ENCODE results near the gene MAGEF1. TPM values are rescaled to one million over a fixed set of nuclear protein-coding genes. Genes with fewer than 3 reads are reported as not detected.
A peak's percentile ranks its signal among the peaks of the same experiment; 100 is the strongest.

The MAGEF1 gene
- total RNA-seq, 1 donor from 2014 or later, result 29.4 TPM

- peak; percentile 49 for DNase-seq (ENCODE audit: low spot score)
Measured at GRCh38 chr3:184725176-184725719, 13.4 kb upstream of the MAGEF1 start.

DNA sequence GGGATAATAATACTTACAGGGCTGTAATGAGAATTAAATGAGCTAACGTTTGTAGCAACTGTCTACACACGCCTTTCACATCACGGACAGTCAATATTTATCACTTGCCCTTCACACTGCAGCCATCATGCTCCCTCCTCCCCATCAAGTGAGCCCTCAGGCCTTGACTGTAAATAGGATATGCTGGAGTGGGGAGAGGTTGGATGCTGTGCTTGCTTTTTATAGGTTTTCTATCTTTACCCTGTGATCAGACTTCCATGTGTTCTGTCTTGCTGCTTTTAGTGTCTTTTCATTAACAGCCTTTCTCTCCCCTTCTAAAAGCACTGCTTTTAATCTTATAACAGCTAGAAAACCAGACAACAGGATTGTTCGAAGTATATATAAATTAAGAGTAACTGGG, 12.8 kb upstream of the MAGEF1 start:
- DNase-seq (ENCODE audit: low spot score), result no peak

GRCh38 chr3:184719709-184720108, 7.8 kb upstream of the MAGEF1 start:
- DNase-seq (ENCODE audit: low spot score), result no peak

- DNase-seq (ENCODE audit: low spot score), result no peak
Measured at GRCh38 chr3:184718431-184718830, 6.6 kb upstream of the MAGEF1 start.

- DNase-seq (ENCODE audit: low spot score), result peak; percentile 75
Measured at GRCh38 chr3:184717399-184717983, 5.6 kb upstream of the MAGEF1 start.

DNA sequence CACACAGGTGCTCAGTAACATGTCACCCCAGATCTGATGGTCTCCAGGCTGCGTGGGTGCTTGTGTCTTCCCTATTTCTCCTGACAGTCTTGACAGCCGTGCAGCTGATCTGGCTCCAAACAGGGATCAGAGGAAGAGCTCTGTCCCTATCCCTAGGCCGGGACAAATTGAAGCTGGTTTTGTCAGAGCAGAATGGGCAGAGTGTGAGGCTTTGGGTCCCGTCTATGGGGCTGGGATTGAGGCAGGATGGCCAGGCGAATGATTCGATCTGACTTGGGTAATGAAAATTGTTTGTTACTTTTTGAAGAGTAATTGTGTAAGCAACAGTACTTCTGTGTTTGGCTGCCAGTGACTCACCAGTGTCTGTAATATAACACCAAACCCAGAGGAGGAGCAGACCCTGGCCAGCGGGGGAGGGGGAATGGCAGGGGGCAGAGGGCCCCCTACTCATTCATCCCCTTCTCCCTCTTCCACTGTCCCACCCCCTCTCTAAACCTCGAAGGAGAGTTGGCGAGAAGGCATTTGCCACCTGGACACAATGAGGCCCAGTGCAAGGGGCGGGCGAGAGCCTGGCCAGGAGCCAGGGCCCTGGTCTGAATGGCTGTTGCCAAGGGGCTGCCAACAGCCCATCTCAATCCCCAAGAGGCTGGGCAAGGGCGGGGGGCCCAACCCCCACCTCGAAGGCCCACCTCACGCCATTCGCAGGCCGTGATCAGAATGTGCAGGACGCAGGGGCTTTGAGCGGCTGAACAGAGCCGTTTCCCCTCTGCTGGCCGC, 4.9 kb upstream of the MAGEF1 start:
- DNase-seq (ENCODE audit: low spot score), result peak; percentile 87

DNA sequence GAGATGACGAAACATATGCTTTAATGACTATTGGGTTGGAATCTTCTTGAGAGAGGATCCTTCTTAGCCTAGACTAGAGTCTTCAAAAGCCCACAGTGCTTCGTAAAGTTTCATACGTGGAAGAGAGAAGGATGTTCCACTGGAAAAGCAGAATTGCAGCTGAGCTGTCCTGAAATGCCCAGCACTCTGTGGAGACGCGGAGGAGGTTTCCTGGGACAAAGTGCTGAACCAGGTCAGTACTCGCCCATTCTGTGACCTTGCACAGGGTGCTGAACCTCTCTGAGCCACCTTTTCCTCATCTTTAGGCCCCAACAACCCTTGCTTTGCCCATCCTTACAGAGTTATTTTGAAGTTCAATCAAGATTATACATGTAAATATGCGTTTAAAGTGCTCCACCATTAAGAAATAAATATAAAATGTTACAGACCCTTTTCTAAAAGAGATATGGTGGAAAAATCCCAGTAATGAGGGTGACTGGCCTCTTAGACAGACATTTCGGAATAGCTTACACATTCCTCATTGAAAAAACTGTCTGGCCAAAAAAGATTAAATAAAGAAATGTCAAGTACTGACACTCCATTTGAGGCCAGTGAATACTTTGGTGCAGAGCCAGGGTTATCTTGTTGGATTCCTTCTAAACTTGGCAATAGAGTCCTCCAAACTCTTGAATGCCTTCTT, 4.2 kb upstream of the MAGEF1 start:
- DNase-seq (ENCODE audit: low spot score), result no peak

DNA sequence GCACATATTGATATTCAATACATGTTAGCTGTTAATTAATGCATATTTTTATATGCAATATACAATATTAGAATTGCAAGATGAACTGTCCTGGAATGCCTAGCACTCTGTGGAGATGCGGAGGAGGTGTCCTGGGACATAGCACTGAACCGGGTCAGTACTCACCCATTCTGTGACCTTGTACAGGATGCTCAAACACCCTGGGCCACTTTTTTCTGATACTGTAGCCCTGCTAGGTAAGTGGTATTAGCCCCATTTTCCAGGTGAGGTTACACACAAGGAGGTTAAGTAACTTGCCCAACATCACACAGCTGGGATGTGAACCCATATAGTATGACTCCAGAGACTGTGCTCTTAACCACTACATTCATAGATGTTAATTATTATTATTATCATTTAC, 1.7 kb upstream of the MAGEF1 start:
- no peak for DNase-seq (ENCODE audit: low spot score)

- DNase-seq (ENCODE audit: low spot score), result no peak
Measured at GRCh38 chr3:184713040-184713355, 1.1 kb upstream of the MAGEF1 start.

DNA sequence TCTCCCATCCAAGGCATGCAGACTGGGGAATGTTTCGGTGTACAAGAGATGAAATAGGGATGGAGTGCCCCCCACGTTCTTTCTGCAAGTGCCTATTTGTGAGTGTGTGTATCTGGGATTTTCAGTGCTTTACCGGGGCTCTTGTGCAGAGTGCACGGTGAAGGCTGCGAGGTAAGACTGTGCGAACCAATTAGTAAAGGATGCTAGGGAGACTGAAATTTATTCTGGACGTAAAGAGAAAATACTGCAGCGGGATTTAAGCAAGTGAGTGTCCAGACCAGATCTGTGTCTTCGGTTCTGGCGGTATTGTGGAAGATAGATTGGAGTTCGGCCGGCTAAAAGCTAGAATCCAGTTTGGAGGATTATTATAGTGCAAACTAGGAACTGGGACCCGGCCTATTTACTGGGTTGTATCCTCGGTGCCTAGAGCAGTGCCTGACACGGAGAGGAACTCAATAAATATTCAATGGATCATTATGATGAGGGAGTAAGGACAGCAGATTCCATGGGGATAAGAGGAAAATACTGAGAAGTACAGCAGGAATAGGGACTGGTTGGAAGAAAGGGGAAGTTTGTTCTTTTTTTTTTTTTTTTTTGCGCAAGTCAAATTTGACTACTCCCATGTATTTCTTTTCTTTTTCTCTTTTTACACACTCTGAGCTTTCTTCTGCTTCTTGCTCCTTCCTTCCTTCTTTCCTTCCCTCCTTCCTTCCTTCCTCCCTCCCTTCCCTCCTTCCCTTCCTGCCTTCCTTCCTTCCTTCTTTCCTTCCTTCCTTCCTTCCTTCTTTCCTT, 580 bp upstream of the MAGEF1 start:
- no peak for DNase-seq (ENCODE audit: low spot score)

DNA sequence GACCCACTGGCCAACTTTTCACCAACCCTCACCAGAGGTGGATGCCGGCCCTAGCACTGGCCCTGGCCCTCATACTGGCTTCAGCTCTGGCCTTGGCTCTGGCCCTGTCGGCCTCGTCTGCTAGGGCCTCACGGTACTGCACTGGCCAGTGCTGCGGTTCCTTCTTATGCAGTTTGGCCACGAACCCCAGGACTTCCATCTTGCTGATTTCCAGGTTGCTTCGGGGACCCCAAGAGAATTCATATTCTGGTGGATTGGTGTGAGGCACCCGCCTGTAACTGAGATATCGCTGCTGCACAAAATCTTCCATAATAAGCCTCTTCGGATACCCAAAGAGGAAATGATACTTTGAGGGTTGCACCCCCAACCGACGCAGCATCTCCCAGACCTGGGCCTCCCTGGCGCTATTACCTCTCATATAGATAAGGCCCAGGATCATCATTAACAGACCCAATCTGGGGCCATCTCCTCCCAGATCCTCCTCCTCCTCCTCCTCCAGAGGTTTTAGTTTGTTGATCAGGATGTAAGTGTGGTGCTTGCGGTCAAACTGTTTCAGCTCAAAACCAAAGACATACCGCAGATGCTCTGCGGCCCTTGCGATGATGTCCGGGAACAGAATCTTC, 883 bp downstream of the MAGEF1 start:
- DNase-seq (ENCODE audit: low spot score), result no peak

GRCh38 chr3:184703657-184704056, 8.2 kb downstream of the MAGEF1 start:
- no peak for DNase-seq (ENCODE audit: low spot score)

DNA sequence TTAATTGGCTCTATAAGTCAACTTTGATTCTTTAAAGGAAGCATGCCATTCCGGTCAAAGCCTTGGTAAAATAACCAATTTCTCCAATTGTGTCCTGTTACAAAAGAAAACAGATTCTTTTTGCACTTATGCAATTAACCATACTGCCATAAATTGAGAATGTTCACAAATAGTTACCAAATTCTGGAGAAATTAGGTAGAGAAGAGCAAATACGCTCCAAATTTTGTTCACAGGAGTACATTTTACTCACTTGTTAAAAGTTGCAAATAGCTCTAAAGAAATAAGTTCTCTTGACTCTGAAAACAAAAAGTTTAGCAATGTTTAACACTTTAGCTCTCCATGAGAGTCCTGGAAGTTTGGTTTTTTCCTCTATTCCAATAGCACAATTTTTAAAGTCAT, 11.1 kb downstream of the MAGEF1 start:
- DNase-seq (ENCODE audit: low spot score), result no peak

GRCh38 chr3:184697845-184698244, 14.0 kb downstream of the MAGEF1 start:
- no peak for DNase-seq (ENCODE audit: low spot score)

DNA sequence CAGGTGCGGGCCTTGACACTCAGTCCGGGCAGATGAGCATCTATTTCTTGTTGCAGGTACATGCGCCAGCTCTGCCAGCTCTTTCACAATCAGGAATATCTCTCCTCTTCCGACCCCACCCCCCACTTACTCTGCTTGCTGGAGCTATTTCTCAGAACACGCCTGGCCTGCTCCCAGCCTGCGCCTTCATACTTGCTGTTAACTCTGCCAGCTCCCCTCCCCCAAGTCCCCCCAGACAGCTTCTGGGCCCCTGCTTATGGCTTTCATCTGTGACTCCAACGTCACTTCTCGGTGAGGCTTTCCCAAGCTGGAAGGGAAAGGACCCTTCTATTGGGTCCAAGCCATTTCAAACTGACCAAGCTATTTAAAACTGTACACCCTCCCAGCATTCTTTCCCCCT, 15.2 kb downstream of the MAGEF1 start:
- peak; percentile 83 for DNase-seq (ENCODE audit: low spot score)

GRCh38 chr3:184694716-184695115, 17.1 kb downstream of the MAGEF1 start:
- no peak for DNase-seq (ENCODE audit: low spot score)

DNA sequence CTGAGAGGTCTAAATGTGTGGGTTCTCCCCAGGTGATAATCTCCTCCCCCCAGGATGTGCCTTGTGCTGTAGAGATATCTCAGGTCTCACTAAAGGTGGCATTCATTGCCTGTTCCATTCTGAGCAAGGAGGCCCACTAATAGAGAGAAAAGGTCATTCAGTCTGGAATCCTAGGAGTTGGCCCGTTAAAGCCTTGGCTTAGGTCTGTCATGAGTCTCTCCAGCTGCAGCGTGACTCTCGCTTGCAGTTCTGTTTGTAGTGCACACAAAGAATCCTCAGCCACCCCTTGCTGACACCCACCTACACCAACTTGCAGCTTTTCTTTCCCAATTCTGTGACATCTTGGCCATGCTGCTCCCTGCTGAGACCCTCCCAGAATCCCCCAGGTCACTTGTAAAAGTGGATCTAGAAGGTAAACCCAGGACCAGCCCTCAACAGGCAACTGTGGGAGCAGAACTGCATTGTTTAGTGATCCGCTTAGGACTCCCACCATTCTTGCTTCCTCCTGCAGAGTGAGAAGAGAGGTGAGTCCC, 17.7 kb downstream of the MAGEF1 start:
- peak; percentile 63 for DNase-seq (ENCODE audit: low spot score)

GRCh38 chr3:184693011-184693975, 18.6 kb downstream of the MAGEF1 start:
- peak; percentile 71 for DNase-seq (ENCODE audit: low spot score)

DNA sequence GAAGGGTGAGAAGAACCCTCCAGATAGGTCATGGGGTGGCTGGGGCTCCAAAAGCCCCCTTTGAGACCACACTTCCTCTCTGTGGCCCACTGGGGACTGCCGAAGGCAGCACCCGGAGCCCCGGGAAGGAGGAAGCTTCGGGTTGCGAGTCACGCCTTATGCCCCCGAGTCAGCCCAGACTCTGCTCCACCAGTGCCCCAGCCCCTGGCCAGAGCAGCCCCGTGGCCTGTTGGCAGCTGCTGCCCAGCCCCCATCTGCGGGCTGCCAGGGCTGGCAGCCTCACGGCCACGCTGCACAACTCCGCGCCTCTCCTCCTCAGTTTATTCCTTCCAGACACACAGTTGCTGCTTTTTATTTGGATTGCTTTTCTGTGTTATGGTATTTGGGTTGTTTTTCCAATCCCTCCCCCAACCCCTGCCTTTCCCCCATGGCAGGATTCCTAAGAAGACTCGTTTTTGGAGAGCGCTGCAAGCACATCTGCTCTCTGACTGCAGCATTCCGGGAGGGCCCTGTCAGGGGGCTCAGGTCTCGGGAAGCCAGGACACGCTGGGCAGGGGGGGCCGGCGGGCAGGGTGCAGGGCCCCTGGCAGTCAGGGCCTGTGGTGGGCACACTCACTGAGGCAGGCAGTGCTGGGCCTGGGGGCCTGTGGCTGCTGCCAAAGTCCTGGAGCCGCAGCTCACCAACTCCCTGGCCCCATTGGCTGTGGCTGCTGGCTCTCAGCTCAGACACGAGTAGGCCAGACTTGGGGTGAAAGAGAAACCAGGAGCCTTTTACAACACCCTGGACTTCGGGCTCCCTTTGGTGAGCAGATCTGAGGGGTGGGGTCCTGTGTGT, 20.2 kb downstream of the MAGEF1 start:
- DNase-seq (ENCODE audit: low spot score), result peak; percentile 93

Data from umbilical cord (tissue), 2 donors.